Daoy (cell line): ENCODE measurements around the gene CRYBB1. TPM values are rescaled to one million over a fixed set of nuclear protein-coding genes. Genes with fewer than 3 reads are reported as not detected.

Experiments
- DNase-seq: peaks from one replicate; pipeline ENCODE4 v3.0.0-alpha.2; 2015; ENCODE audit warnings: low read depth
- total RNA-seq: library from RNA; depleted of rRNA; stranded (reverse); fragments of >200 nt; shearing (Covaris generic); gene quantifications from 2 replicates; pipeline ENCODE4 v1.2.3, GENCODE V29; 2014

Gene CRYBB1
- total RNA-seq, 1 experiment from 2014 or later, result not detected

GRCh38 chr22:26606611-26607010, 11.2 kb downstream of the CRYBB1 start:
- DNase-seq, result peak; percentile 38

- DNase-seq, result no peak
Observed at GRCh38 chr22:26604368-26604767, 13.5 kb downstream of the CRYBB1 start.

- DNase-seq, result no peak
Observed at GRCh38 chr22:26602127-26602526, 15.7 kb downstream of the CRYBB1 start.

- DNase-seq, result no peak
Observed at GRCh38 chr22:26601726-26602125, 16.1 kb downstream of the CRYBB1 start.

- no peak for DNase-seq
Observed at GRCh38 chr22:26599505-26599904, 18.3 kb downstream of the CRYBB1 start.

- DNase-seq, result no peak
Observed at GRCh38 chr22:26597480-26597879, 20.3 kb downstream of the CRYBB1 start.

- no peak for DNase-seq
Observed at GRCh38 chr22:26597026-26597425, 20.8 kb downstream of the CRYBB1 start.

- no peak for DNase-seq
Observed at GRCh38 chr22:26593763-26594162, 24.1 kb downstream of the CRYBB1 start.

GRCh38 chr22:26592421-26592891, 25.4 kb downstream of the CRYBB1 start:
- no peak for DNase-seq

GRCh38 chr22:26589845-26590736, 27.7 kb downstream of the CRYBB1 start, which contains the start of gene TPST2:
Gene TPST2 (minus strand): TSS chr22:26590132. CDS start chr22:26541630, 48,502 bp downstream.
- DNase-seq, result peak; percentile 81

- DNase-seq, result peak; percentile 48
Observed at GRCh38 chr22:26589367-26589844, 28.4 kb downstream of the CRYBB1 start.

GRCh38 chr22:26588729-26589366, 29.0 kb downstream of the CRYBB1 start:
- DNase-seq, result no peak

- DNase-seq, result no peak
Observed at GRCh38 chr22:26587991-26588613, 29.7 kb downstream of the CRYBB1 start.

GRCh38 chr22:26586556-26587325, 31.1 kb downstream of the CRYBB1 start:
- no peak for DNase-seq

- peak; percentile 93 for DNase-seq
Observed at GRCh38 chr22:26585104-26585790, 32.6 kb downstream of the CRYBB1 start.

- no peak for DNase-seq
Observed at GRCh38 chr22:26584010-26584409, 33.8 kb downstream of the CRYBB1 start.

GRCh38 chr22:26581633-26582168, 36.1 kb downstream of the CRYBB1 start:
- DNase-seq, result no peak

- no peak for DNase-seq
Observed at GRCh38 chr22:26581026-26581425, 36.8 kb downstream of the CRYBB1 start.

- no peak for DNase-seq
Observed at GRCh38 chr22:26580240-26580962, 37.4 kb downstream of the CRYBB1 start.
